SKM-1 (cell line): ENCODE results near the gene UBR3.
A peak's percentile ranks its signal among the peaks of the same experiment; 100 is the strongest.
"Not testable (repeated sequence)": the region's sequence is repeated elsewhere in the genome, so short reads cannot be mapped to it uniquely, and the experiment has no call there.

Experiments
- DNase-seq: peaks from one replicate; lab custom pipeline; 2025; ENCODE audit not compliant: unreplicated experiment; lab: John Stamatoyannopoulos, UW

Gene UBR3

DNA sequence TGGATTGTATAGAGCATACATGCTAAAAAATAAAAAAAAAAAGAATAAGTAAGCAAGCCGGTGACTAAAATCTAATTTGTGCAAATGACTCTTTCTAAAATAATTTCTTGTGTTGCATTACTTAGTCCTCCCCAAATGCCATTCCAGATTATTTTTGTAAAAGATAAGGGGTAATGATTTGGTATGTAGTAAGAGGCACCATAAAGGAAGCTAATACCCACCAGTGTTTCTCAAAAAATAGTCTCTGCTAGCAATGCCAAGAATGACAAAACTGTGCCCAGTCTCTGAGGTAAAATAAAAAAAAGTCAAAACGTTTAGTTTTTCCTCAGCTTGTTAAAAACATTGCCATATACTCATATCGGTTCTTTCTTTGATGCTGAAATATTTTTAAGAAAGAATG, 5.2 kb upstream of the UBR3 start:
- DNase-seq = no peak

DNA sequence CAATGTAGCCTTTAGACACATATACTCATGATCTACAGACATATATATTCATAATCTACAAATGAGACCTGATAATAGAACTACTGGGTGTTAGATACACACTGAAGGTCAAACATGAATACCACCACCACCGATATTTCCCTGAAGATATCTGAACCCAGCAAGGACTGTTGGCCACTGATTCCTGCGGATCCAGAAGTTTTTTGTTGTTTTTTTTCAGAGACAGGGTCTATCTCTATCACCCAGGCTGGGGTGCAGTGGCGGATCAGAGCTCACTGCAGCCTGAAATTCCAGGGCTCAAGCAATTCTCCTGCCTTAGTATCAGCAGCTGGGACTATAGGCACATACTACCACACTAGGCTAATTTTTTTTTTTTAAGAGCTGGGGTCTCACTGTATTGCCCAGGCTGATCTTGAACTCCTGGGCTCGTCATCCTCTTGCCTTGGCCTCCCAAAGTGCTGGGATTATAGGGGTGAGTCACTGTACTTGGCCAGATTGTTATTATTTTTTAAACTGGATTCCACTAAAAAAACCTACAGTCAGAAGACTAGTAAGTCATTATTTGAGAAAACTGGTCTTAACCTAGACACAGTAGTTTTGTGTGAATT, 4.4 kb upstream of the UBR3 start:
- no peak for DNase-seq

DNA sequence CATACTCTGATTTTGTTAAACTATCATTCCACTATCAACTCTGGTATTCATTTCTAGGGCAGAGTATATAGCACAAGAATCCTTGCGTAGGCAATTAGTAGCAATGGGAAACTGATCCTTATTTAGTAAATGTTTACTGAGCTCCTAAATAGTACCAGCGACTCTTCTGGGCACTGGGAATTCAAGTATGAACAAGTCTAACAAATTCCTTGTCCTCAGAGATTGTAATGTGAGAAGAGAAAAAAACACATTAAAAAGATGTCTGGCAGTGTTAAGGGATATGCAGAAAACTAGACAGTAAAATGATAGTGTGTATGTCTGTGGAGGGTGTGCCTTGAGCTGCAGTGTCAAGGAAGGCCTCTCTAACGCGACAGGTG, 3.3 kb upstream of the UBR3 start:
- no peak for DNase-seq

DNA sequence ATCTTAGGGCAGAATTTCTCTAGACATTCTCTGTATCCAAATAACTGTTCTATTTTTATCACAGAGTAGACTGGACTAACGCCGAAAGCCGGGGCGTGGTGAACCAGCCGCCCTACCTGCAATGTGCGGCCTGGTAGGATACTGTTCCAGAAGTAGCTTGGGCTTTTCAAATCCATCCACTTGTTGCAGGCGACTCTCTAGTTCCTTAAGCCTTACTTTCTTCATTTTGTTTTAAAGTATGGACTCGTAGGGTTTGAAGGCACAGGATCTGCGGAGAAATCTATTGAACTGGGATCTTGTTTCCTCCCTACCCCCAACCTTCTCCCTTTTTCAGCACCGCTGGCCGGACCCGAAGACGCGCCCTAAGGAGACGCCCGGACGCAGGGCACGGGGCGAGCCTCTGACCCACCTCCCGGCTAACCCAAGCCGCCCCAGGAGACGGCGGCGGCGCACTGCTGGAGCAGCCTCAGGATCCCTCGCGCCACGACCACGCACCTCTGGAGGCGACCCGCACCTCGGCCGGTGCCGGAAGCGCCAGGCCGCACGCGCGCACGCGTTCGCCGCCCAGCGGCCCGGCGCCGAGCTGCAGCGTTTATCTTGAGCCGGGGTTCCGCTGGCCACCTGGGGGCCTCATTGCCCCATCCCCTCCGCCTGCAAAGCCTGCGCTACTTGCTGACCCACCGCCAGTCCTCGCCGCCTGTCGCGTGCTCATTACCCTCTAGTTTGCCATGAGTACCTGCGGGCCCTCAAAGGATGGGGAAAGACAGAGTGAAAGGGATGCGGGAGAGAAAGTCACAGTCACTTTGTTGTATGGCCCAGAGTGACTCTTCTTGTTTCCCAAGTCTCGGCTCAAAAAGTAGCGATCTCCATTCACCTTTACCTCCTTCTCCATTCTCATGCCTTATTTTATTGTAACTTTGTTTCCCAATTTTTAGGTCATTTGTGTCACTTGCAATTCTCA, 2.6 kb upstream of the UBR3 start, which contains the start of gene METTL5:
Gene METTL5 (minus strand): TSS at position 533 of the 961 bp plus-strand sequence. CDS start 308 bp downstream, at position 225.
- peak; percentile 66 for DNase-seq

DNA sequence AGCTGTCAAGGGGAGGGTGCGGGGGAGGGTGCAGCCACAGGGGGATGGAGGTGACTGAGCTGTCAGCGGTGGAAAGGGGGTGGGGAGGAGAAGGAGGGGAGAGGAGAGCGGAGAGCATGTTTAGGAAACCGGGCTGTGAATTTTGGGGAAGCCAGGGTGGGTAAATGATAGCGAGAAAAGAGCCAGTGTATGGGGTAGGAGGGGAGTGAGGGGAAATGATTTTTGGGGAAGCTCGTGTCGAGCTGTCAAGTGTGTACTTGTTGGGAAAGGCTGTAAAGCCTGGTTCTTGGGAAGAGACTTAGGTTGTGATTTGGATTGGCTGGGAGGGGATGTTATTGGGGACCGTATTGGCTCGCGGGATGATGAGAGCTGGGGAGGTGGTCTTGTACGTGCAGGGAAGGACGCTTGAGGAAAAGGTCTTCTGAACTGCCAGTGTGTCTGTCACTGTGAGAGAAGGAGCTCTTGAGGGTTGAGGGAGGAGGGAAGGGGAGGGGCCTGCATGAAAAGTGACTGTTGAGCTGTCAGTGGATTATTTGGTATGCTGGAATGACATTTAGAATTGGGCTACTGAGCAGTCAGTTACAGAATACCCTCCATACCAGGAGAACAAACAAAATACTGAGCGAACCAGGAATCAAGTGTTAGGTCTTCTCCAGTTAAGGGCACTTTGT, 1.0 kb downstream of the UBR3 start:
- no peak for DNase-seq

DNA sequence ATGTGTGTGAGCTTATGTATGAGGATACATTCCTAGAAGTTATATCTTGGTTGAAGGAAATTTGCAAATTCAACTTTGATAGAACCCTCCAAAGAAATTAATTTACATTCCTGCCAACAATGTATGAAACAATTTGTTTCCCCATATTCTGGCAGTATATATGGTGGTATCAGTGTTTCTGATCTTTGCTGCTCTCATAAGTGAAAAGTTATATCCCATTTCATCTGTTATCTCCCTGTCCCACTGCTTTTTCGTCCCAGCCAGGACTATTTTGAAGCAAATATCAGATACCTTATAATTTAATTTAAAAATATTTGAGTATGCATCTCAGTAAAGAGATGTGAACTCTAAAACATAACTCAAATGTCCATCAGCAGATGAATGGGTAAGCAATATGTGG, 7.1 kb downstream of the UBR3 start:
- DNase-seq = no peak

DNA sequence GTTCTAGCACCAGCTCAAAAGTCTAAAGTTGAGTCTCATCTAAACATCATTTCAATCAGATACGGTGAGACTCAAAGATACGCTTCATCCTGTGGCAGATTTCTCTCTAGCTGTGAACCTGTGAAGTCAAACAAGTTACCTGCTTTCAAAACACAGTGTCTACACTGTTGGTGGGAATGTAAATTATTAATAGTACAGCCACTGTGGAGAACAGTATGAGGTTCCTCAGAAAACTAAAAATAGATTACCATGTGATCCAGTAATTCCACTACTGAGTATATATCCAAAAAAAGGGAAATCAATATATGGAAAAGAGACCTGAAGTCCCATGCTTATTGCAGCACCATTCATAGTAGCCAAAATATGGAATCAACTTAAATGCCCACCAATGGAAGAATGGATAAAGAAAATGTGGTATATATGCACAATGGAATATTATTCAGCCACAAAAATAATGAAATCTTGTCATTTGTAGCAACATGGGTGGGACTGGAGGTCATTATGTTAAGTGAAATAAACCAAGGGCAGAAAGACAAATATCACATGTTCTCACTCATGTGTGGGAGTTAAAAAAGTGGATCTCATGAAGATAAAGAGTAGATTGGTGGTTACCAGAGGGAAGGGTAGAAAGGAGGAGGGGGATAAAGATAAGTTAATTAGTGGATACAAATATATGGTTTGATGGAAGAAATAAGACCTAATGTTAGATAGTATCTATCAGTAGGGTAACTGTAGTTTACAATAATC, 11.7 kb downstream of the UBR3 start:
- no peak for DNase-seq

DNA sequence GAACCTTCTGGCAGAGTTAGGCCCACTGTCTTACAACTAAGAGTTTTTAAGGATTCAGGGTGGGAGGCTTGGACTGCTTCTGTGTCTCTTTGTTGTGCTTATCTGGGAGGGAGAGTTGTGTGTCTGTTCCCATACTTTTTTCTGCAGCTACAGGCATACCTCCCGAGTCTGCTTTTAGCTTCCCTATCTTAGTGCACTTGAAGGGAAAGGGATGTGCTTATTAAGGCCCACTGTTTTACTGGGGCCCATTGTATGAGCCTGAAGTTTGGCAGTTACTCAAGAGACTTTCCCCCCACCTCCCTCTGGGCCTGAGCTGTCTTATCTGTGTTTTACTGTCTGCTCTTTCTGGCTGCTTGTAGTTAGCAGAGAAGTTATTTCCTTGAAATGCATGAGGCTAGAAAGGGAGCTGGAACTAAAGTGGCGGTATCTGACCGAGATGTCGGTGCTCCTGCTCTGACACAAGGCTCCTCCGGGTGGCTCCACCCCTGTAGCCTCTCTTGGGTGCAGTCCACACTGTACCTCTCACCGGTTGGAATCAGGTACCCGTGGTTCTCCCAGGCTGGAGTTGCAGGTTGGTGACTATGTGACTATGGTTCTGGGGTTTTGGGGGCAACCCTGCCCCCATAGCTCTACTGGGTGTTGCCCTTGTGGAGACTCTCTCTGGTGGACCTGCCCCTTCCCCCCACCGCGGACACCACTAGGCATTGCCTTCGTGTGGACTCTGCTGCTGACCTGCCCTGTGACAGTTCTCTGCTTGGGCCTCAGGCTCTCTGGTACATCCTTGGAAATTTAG, 12.9 kb downstream of the UBR3 start:
- DNase-seq = no peak

DNA sequence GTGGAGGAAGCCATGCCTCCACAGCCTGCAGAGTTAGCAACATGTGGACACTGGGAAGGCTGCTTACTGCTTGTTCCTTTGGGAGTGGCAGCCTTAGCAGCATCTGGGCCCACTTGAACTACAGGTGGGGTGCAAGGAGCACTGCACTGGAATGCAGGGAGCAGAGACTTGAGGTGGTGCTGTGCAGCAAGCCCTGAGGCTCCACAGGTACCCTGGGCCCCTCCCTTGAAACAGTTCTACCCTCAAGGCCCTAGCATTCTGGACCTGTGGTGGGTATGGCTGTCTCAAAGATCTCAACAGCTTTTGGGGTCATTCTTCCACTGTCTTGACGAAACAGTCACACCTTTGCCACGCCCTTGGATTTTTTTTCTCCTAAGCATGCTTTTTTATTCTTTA, 13.5 kb downstream of the UBR3 start:
- no peak for DNase-seq

DNA sequence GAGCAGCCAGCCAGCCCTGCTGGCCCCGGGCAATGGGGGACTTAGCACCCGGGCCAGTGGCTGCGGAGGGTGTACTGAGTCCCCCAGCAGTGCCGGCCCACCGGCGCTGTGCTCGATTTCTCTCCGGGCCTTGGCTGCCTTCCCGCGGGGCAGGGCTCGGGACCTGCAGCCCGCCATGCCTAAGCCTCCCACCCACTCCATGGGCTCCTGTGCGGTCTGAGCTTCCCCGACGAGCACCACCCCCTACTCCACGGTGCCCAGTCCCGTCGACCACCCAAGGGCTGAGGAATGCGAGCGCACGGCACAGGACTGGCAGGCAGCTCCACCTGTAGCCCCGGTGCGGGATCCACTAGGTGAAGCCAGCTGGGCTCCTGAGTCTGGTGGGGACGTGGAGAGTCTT, 14.4 kb downstream of the UBR3 start:
- not testable (repeated sequence) for DNase-seq

DNA sequence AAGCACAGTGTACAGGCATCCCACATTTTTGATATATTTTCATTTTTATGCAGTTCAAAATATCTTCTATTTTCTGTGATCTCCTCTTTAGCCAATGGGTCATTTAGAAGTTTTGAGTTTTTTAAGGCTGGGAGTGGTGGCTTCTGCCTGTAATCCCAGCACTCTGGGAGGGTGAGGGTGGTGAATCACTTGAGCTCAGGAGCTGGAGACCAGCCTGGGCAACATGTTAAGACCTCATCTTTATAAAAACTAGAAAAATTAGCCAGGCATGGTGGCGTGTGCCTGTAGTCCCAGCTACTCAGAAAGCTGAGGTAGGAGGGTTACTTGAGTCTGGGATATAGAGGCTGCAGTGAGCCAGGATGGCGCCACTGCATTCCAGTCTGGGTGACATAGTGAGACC, 17.8 kb downstream of the UBR3 start:
- DNase-seq = no peak

DNA sequence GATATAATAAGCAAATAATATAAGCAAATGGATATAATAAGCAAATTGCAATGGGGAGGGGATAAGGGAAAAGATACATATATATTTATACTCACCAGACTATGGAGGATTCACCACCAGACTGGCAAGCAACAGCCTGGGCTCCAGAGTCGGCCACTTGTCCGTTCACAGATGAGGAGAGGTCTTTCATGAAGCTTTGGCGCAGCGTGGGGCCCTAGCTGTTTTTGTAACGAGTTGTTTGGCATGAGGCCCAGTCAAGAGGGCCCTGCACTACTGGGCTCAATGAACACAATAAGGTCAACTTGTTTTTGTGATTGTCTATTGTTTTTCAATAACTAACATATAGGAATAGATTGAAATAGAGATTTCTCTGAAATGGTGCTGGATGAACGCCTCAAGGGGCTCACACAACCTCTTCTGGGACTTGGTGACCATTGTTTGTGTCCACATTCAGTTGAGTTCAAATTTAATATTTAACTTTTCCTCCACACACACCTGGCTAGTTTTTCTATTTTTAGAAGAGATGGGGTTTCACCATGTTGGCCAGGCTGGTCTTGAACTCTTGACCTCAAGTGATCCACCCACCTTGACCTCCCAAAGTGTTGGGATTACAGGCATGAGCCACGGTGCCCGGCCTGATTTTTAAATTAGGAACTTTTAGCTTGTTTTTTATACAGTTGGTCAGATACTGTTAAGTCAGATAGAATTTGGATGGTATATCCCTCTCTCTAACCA, 21.9 kb downstream of the UBR3 start:
- not testable (repeated sequence) for DNase-seq

DNA sequence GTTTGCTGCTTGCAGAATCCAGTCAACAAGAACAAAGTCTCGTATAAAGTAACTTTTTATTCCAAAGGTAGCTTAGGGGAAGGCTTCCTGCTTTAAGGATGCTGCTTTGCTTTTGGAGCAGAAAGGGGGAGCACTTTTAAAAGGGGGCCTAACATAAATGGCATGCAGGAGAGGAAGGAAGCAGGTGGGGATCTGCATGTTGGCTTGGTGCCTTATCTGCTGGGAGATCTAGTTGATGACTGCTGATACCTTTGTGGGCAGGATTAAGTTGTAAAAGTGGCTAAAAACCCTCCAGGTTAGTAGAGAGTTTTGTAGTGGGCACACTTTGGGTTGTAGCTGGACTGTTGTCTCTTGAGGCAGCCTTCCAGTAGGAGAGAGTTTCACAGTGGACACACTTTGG, 22.5 kb downstream of the UBR3 start:
- DNase-seq = no peak

DNA sequence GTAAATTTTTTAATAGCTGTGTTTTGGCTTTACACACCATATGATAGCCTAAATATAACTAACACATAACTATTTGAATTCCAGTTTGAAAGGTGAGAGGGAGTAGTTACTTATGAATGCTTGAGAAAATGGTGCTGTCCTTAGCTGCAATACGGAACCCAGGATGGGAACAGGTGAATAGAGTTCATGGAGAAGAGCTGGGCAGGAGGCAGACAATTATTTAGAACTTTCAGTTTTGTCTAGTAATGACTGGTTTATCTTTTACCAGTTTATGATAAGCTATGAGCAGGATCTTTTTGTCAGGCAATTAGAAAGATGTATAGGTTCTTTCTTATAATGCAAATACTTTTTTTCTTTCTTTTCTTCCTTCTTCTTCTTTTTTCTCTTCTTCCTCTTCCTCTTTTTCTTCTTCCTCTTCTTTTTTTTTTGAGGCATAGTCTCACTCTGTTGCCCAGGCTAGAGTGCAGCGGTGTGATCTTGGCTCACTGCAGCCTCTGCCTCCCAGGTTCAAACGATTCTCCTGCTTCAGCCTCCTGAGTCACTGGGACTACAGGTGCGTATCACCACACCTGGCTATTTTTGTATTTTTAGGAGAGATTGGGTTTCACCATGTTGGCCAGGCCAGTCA, 25.9 kb downstream of the UBR3 start:
- DNase-seq = no peak

DNA sequence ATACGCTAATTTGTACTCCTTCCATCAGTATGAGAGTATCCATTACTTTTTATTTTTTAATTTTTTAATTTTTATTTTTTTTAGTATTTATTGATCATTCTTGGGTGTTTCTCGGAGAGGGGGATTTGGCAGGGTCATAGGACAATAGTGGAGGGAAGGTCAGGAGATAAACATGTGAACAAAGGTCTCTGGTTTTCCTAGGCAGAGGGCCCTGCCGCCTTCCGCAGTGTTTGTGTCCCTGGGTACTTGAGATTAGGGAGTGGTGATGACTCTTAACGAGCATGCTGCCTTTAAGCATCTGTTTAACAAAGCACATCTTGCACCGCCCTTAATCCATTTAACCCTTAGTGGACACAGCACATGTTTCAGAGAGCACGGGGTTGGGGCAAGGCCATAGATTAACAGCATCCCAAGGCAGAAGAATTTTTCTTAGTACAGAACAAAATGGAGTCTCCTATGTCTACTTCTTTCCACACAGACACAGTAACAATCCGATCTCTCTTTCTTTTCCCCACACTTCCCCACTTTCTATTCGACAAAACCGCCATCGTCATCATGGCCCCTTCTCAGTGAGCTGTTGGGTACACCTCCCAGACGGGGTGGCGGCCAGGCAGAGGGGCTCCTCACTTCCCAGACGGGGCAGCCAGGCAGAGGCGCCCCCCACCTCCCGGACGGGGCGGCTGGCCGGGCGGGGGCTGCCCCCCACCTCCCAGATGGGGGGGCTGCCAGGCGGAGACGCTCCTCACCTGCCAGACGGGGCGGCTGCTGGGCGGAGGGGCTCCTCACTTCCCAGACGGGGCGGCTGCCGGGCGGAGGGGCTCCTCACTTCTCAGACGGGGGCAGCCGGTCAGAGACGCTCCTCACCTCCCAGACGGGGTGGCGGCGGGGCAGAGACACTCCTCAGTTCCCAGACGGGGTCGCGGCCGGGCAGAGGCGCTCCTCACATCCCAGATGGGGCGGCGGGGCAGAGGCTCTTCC, 28.3 kb downstream of the UBR3 start:
- DNase-seq = not testable (repeated sequence)

DNA sequence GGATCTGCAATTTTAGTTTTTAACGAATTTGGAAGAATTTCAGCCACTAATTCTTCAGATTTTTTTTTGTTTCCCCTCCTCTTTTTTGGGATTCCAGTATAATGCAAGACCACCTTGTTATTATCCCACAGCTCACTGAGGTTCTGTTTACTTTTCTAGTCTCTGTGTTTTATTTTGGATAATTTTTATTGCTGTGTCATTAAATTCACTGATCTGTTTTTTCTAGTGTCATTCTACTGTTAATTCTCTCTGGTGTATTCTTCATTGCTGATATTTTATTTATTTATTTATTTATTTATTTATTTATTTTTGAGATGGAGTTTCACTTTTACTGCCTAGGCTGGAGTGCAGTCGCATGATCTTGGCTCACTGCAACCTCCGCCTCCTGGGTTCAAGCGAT, 32.2 kb downstream of the UBR3 start:
- DNase-seq = no peak

DNA sequence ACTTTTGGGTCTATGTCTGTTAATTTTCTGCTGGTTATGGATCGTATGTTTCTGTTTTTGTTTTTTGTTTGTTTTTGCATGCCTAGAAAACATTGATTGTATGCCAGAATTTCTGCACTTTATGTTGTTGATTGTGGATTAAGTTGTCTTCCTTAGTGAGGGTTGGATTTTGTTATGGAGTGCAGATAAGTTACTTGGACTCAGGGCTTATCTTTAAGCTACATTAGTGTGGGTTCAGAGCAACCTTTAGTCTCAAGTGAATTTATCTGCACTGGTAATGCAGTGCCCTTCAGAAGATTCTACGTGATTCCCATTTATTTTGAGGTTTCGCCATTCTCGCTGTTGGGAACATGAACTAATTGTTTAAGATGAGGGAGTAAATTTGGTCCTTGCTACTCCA, 32.9 kb downstream of the UBR3 start:
- no peak for DNase-seq

DNA sequence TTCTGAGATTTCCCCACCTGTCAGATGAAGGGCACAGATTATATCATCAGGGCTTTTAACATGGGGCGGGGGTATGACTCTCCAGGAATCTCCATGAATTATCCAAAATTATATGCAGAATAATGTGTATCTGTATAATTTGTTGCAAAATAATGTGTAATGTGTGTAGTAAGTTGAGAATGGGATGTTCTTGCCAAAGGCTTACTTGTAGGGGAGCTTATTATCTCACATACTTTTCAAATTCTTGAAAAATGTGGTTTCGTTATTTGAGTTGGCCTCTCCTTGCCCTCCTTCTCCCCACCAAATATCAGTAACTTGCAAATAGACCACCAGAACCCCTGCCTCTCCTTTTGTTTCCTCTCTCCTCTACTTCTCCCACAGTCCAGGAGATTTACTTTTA, 35.6 kb downstream of the UBR3 start:
- no peak for DNase-seq
